Prostate gland (tissue), 2 donors: Measurements from ENCODE around the gene TAF4. TPM values are rescaled to one million over a fixed set of nuclear protein-coding genes. Genes with fewer than 3 reads are reported as not detected.

Experiments
- DNase-seq: peaks from one replicate; pipeline ENCODE4 v3.0.0-alpha.2; 2019; ENCODE audit warnings: low spot score
- H3K27ac ChIP-seq, 2 donors: fragments of 200-600 bp; sonication (generic); 2 replicates each; pipeline ENCODE4 v1.5.1; 2017 to 2019
- H3K27me3 ChIP-seq: fragments of 200-600 bp; sonication (generic); replicated peaks from 2 replicates; pipeline ENCODE4 v1.5.1; 2019; ENCODE audit not compliant: insufficient read depth
- H3K36me3 ChIP-seq, 2 donors: fragments of 200-600 bp; sonication (generic); 1 replicate in 1 of 2; 2 replicates in 1 of 2; pipeline versions ENCODE4 v1.5.1 to v1.8.1; 2017 to 2019
- H3K4me1 ChIP-seq: fragments of 200-600 bp; sonication (generic); replicated peaks from 2 replicates; pipeline ENCODE4 v1.5.1; 2019
- H3K4me3 ChIP-seq, 2 donors: fragments of 200-600 bp; sonication (generic); 2 replicates each; pipeline ENCODE4 v1.5.1; 2017 to 2019
- H3K9me3 ChIP-seq: fragments of 200-600 bp; sonication (generic); 2 replicates; pipeline ENCODE4 v1.5.1; 2017
- POLR2A ChIP-seq: fragments of 450-650 bp; IDR thresholded peaks from one replicate; pipeline ENCODE4 v1.6.1; 2016; ENCODE audit warnings: antibody characterized with exemption, mild to moderate bottlenecking
- POLR2AphosphoS5 ChIP-seq: sonication (generic); formaldehyde crosslinking; IDR thresholded peaks from one replicate; pipeline ENCODE4 v1.6.1; 2017; ENCODE audit warnings: antibody characterized with exemption
- WGBS: methylation state at CpG from one replicate; pipeline ENCODE4 v1.1.5; 2018; 5-methylcytosine and 5-hydroxymethylcytosine counted together
- intact Hi-C: fragments of 100-400 bp; cut with DNase I; formaldehyde crosslinking; loops from one replicate; pipeline ENCODE4 v1.14.2; 2022
- total RNA-seq, 2 donors: library from RNA; depleted of rRNA; stranded (reverse); fragments of >200 nt; gene quantifications; one replicate each; pipeline ENCODE4 v1.1.0, GENCODE V29; 2016
- TF ChIP-seq, protein P1 (sequence below), 4 experiments: fragments of 200-600 bp in 2 of 4; fragments of 450-650 bp in 2 of 4; sonication (generic) in 2 of 4; IDR thresholded peaks; 1 replicate in 3 of 4; 2 replicates in 1 of 4; pipeline ENCODE4 v1.5.1; 2016 to 2019; ENCODE audit warnings: antibody characterized with exemption in 4 of 4, mild to moderate bottlenecking in 2 of 4, moderate library complexity in 2 of 4

The TAF4 gene
- total RNA-seq, 2 donors from 2014 or later = 19.9 to 57.1 TPM

DNA sequence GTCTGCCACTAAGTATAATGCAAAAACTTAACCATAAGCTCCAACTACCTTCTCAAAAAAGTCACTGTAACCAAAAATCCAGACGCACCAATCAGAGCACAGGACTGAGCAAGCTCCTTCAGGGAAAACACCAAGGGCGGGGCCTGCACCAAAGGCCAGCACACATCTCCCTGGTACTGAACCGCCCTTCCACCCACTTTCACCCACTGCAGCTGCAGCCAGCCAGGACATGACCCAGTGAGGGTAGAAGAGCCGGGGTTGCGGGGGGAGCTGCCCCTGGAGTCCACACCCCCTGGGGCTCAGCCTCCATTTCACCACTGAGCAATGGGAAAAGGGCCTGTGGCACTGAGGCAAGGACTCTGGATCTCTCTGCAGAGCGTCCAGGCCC lies 54.3 kb downstream of the TAF4 start:
- peaks cover 0 to 3% of the 10 kb centered on the region in 2 donors for H3K36me3 ChIP-seq
- H3K4me1 ChIP-seq = no peaks in the 10 kb centered on the region
- no peak for DNase-seq
- TF ChIP-seq POLR2AphosphoS5 = no peak
- no peak for TF ChIP-seq POLR2A
- TF ChIP-seq, protein P1, sequence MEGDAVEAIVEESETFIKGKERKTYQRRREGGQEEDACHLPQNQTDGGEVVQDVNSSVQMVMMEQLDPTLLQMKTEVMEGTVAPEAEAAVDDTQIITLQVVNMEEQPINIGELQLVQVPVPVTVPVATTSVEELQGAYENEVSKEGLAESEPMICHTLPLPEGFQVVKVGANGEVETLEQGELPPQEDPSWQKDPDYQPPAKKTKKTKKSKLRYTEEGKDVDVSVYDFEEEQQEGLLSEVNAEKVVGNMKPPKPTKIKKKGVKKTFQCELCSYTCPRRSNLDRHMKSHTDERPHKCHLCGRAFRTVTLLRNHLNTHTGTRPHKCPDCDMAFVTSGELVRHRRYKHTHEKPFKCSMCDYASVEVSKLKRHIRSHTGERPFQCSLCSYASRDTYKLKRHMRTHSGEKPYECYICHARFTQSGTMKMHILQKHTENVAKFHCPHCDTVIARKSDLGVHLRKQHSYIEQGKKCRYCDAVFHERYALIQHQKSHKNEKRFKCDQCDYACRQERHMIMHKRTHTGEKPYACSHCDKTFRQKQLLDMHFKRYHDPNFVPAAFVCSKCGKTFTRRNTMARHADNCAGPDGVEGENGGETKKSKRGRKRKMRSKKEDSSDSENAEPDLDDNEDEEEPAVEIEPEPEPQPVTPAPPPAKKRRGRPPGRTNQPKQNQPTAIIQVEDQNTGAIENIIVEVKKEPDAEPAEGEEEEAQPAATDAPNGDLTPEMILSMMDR (IDR thresholded peaks at IDR 0.05) = no peak
- 80% methylated on average over 6 of the region's 6 CpGs for WGBS
- H3K9me3 ChIP-seq = no peaks in the 10 kb centered on the region
- no peak overlapping the region for H3K27ac ChIP-seq
- intact Hi-C loops = loop anchor here (5.0 kb wide), 2 partner anchors 126 to 146 kb away; no protein-coding TSS in a partner anchor
- H3K4me3 ChIP-seq = no peak overlapping the region
- no peaks in the 10 kb centered on the region for H3K27me3 ChIP-seq

DNA sequence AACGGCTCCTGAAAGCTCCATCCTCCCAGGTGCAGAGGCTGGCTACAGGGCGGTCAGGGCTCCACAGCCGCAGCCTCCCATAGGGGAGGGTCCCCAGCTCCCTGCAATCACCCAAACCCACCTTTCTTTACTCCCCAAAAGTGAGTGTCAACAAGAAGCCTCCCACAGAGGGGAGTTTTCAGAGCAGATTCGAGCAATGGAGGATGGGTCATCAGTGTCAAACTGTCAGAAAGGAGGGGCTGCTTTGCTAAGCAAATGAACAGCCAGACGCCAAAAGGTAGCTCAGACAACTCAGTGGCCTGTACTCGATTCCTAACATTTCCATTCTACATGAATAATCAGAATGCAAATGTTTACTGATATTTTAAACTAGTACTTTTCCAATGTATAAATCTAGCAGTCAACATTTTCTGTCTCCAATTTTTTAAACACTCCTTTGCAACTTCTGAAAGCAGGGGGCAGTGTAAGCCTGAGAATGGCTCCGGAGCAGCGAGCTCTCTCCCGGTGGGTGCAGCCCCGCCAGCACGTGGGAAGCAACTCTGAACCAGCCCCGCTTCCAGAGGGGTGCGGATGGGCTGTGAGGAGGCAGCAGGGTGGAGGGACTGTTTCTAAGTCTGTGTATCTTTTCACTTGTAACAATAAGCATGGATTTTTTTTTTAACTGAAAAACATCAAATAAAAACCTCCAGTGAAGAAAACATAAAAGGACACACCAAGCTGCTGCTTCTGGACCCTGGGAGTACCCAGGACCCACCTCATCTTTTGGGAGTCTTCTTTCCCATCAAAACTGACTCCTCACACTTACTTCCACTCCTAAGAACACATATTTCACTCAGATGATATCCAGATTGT lies 54.9 kb downstream of the TAF4 start:
- Histone ChIP-seq H3K27ac (no peak overlapping the region), H3K4me1 (no peaks in the 10 kb centered on the region), H3K4me3 (no peak overlapping the region), H3K36me3 (peaks cover 0 to 3% of the 10 kb centered on the region in 2 donors), H3K27me3 (no peaks in the 10 kb centered on the region), H3K9me3 (no peaks in the 10 kb centered on the region)
- DNase-seq = peak; percentile 43
- intact Hi-C loops = loop anchor here (5.0 kb wide), 2 partner anchors 127 to 147 kb away; no protein-coding TSS in a partner anchor
- WGBS = 36% methylated on average over 13 of the region's 13 CpGs
- TF ChIP-seq POLR2A (no peak), POLR2AphosphoS5 (peak; percentile 22)
- TF ChIP-seq, protein P1 (IDR thresholded peaks at IDR 0.05) = peak; percentile 22 to 79 (median 63)

DNA sequence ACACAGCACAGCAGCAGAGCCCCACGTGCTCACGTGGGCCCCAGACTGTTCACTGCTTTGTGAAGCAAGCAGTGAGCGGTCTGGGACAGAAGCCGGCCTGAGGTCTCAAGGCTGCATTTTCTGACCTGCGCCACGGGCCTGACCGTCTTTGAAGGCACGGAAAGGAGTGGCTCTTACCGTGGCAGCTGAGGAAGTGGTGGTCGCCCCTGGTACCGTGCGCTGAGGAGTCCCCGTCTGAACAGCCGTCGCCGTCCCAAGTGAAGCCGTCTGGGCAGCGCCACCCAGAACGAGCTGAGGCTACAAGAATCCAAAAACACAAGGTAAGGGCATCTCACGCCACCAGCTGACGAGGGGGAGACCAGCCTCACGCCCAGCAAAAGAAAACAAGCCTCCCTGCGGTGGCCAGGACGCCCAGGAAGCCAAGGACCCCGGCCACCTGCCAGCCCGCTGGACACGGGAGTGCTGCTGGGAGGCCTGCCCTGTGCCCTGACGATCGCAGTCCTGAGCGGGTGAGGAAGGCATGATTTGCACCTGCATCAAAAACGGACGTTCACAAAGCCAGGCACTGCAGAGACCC lies 55.7 kb downstream of the TAF4 start:
- H3K4me1 ChIP-seq = no peaks in the 10 kb centered on the region
- intact Hi-C loops = loop anchor here (5.0 kb wide), 2 partner anchors 127 to 147 kb away; no protein-coding TSS in a partner anchor
- H3K36me3 ChIP-seq = peaks cover 0 to 3% of the 10 kb centered on the region in 2 donors
- H3K9me3 ChIP-seq = no peaks in the 10 kb centered on the region
- 94% methylated on average over 32 of the region's 32 CpGs for WGBS
- TF ChIP-seq, protein P1 (IDR thresholded peaks at IDR 0.05) = no peak
- TF ChIP-seq POLR2AphosphoS5 = no peak
- TF ChIP-seq POLR2A = no peak
- DNase-seq = no peak
- H3K27ac ChIP-seq = no peak overlapping the region
- H3K4me3 ChIP-seq = no peak overlapping the region
- no peaks in the 10 kb centered on the region for H3K27me3 ChIP-seq

DNA sequence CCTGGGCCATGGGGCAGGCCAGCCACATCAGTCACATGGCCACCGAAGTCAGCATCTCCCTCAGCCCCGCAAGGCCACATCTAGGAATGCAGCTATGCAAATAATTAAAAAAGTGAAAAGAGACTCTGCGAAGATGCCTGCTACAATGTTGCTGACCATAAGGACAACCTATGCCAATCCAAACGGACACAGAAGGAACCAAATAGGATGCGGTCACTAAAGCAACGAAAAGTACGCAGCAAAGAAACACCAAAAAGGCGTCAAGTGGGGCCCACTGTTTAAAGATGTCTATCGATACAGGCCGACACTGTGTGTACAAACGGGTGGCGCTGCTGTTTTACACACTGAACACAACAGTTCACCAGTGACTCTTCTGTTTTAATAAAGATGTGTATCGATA lies 56.4 kb downstream of the TAF4 start:
- Histone ChIP-seq H3K4me1 (no peaks in the 10 kb centered on the region), H3K4me3 (no peak overlapping the region), H3K36me3 (peaks cover 0 to 3% of the 10 kb centered on the region in 2 donors), H3K27ac (no peak overlapping the region), H3K9me3 (no peaks in the 10 kb centered on the region), H3K27me3 (no peaks in the 10 kb centered on the region)
- 92% methylated on average over 13 of the region's 13 CpGs for WGBS
- no peak for TF ChIP-seq POLR2A
- TF ChIP-seq, protein P1 (IDR thresholded peaks at IDR 0.05) = no peak
- TF ChIP-seq POLR2AphosphoS5 = no peak
- no peak for DNase-seq
- intact Hi-C loops = no loop called here
